HL-60/S4 (cell line): ENCODE measurements around the gene PBLD.

Experiments
- in situ Hi-C: fragments of 300-500 bp; cut with MboI; formaldehyde crosslinking; loops from 2 replicates; pipeline ENCODE4 v1.14.3; 2022; ENCODE audit warnings: low sequenced_read_pairs

PBLD gene

DNA sequence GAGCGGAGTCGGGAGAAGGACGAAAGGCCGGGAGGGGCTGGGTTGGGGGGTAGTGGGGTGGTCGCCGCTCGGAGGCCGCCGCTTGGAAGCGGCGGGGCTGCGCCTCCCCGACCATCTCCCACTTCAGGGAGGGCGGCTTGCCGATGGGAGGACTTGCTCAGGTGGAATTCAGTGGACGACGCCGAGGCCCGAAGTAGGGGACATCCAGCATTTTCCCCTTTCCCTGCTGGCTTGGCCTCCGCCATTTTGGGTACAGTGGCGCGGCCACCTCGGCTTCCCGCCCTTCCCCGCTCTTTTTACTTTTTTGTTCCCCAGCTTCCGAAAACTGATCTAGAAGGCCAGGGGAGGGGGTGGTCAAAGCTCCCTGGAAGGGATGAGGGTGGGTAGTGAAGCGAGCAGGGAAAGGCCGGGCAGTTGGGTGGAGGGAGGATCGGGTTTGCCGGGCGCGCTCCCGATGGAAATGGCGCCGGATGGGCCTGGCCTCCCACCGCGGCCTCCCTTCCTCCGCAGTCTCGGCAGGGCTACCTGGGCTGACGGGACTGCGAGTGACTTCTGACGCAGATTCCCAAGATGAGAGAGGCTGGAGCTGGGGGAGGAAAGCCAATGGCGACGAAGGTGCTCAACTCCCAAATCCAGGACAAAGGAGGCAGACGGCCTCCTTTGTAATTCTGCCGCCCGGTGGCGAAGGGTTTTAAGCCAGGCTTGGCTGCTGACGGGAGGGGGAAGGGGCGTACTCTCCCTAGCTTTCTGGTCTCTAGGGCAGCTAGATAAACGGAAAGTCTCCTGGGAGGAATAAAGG is at the start of gene PBLD:
Gene PBLD (minus strand): TSS at position 670 of the 799 bp plus-strand sequence. CDS start 26,084 bp downstream, outside the sequence.
- in situ Hi-C loops, result no loop called here

DNA sequence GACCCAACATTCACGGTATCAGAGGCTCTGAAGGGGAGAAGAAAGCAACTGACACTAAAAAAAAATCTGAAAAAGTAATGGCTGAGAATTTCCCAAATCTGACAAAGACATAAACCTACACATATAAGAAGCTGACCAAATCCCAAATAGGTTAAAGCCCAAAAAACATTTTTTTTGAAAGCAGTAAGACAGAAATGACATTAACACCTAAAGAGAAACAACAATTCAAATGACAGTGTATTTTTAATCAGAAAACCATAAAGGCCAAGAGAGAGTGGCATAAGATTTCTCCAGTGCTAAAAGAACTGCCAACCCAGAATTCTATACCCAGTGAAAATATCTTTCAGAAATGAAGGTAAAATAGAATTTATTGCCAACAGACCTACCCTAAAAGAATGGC is 38.9 kb upstream of the PBLD start:
- in situ Hi-C loops, result no loop called here

DNA sequence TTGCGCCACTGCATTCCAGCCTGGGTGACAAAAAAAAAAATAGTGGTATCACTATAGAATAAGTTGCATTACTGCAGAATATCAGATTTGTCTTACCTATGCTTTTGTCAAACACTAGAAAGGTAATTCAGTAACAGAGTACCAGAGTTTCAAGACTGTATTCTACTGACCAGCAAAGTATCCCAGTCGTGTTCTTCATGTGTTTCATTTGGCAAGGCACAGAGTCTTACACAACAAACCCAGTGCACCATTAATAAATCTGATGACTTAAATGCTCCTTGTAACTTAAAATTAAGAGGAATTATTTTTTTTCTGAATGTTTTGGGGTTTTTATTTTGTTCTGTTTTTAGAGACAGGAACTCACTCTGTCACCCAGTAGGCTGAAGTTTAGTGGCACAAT is 34.4 kb upstream of the PBLD start:
- in situ Hi-C loops, result no loop called here

DNA sequence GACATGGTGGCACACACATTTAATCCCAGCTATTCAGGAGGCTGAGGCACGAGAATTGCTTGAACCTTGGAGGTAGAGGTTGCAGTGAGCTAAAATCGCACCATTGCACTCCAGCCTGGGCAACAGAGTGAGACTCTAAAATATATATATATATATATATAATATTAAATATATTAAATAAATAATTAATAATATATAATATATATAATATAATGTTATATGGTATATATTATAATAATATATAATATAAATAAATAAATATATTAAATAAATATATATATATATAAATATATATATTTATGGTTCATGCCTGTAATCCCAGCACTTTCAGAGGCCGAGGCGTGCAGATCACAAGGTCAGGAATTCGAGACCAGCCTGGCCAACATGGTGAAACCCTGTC is 33.9 kb upstream of the PBLD start:
- in situ Hi-C loops, result no loop called here

DNA sequence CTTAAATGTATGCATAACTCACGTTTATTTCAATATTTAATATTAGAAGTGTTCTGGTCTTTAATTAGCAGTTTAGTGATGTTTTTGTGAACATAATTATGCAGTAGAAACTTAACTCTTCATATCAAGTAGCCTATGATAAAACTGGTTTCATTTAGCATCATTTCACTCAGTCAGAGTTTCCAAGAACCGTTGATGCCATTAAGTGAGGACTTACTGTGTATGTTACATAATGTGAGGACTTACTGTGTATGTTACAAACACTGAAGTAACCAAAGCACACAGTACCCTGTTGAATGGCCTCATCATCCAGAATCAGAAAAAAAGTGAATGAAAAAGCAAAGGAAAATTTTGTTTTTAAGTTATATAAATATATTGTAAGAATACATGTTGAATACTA is 32.9 kb upstream of the PBLD start:
- in situ Hi-C loops, result no loop called here

DNA sequence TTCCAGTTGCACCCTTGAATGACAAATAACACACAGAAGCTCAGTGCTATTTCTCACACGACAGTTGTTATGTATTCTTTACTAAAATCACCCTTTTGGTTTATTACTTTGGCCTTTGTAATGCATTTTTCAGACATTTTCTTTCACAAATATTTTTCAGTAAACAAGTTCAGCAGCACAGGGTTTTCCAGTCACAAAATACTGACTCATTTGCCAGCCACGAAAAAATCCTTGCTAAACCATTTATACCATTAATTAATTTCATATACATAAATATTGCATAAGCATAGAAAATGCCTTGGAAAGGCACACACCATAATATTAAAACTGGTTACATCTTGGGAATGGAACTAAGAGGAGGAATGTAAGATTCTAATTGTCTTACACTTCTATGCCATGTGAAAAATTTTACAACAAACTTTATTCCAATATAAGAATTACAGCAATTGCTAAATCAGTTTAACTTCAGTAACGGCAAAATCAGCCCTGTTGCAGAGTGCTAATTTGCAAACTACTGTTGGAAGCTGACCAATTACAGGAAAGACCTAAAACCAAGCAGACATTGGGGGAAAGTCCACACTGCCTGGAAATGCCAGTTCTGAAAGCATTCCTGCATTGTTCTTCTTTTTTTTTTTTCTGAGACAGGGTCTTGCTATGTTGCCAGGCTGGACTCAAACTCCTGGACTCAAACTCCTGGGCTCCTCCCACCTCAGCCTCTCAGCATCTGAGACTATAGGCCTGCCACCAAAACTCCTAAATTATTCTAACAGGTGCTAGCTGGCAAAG is 31.6 kb upstream of the PBLD start:
- in situ Hi-C loops, result no loop called here

DNA sequence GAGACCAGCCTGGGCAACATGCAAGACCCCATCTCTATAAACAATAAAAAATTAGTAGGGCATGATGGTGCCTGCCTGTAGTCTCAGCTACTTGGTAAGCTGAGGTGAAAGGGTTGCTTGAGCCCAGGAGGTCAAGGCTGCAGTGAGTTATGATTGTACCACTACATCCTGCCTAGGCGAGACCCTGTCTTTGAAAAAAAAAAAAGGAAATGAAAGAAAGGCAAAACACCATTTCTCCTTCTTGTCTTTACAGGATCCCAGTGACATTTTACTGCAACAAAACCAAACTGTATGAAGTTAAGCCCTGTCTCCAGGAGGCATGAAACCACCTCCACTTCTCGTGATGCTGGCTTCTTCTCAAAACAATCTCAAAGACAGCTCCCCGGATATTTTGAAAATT is 29.9 kb upstream of the PBLD start:
- in situ Hi-C loops, result no loop called here

DNA sequence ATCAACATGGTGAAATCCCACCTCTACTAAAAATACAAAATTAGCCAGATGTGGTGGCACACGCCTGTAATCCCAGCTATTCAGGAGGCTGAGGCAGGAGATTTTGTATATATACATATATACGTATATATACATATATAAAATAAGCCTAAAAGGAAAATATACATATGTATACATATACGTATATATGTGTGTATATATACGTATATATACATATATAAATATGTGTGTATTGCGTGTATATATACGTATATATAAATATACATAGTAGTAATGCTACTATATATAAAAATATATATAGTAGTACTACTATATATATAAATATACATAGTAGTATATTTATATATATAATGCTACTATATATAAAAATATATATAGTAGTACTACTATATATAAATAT is 26.5 kb upstream of the PBLD start:
- in situ Hi-C loops, result no loop called here

DNA sequence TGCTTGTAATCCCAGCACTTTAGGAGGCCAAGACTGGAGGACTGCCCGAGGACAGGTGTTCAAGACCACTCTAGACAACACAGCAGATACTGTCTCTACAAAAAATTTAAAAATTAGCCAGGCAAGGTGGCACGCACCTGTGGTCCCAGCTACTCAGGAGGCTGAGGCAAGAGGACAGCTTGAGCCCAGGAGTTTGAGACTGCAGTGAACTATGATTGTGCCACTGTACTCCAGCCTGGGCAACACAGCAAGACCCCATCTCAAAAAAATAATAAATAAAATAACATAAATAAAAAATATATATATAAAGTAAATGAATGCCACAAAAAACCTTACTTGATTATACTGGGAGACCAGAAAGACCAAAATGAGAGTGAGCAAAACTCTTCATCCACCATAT is 20.8 kb upstream of the PBLD start:
- in situ Hi-C loops, result no loop called here

DNA sequence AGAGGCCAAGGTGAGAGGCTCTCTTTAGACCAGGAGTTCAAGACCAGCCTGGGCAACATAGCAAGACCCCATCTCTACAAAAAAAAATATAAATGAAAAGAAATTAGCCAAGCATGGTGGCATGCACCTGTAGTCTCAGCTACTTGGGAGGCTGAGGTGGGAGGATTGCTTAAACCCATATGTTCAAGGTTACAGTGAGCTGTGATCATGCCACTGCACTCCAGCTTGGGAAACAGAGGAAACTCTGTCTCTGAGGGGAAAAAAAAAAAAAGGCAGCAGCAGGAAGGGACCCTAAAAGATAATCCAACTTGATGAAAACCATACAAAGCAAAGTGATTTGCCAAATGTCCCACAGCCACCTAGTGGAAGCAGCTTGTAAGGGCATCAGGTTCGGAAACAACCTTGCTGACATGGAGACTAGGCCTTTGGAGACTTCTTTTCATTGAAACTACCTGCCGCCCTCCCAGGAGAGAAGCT is 15.6 kb upstream of the PBLD start:
- in situ Hi-C loops, result no loop called here

DNA sequence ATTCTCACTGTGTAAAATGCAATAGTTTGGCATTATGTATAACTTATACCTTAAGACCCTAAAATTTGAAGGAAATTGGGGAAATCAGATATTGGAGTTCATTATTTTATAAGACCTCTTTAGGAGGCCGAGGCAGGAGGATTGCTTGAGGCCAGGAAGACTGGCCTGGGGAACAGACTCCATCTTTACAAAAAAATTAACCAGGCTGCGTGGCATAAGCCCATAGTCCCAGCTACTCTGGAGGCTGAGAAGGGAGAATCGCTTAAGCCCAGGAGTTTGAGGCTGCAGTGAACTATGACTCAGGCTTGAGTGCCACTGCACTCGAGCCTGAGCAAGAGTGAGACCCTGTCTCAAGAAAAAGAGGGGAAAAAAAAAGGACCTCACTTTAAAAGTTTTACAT is 14.0 kb upstream of the PBLD start:
- in situ Hi-C loops, result no loop called here

DNA sequence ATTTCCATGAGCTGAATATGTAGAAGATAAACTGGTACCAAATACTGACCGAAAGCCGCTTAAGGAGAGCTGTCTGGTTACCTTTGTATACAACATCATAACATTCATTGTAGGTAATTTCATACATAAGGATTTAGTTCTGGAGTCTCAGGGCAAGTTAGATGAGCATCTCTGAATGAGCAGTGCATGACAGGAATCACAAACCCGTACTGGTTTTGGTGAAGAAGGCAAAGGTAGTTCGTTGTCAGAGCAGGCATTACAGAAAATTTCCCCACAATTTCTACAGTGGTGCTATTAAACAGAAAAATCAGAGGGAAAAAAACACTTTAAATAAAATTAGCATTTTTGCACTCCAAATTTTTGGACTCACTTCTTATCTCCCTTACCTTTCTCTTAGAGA is 12.9 kb upstream of the PBLD start:
- in situ Hi-C loops, result no loop called here

DNA sequence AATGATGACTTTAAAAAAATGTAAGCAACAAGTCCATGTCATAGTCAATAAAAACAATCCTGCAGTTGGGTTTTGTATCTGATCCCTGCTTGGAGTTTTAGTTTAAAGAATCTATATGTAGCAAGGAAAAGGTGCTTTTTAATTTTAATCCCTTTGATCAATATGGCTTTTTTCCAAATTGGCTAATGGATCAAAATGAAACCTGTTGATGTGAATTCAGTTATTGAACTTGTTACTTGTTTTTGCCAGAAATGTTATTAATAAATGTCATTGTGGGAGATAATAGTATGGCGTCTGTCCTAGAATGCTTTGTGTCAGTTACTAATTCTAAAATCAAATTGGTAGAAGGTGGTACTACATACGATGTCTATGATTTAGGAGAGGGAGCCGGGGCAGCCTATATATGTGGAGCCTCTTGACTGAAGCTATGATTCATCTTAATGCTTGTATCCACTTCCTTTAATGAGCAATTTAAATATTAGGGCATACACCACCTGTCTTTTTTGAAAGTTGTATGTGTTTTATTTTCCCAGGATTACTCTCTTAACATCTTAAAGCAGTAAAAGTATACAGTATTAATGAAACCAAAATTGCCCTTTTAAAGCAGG is 10.3 kb upstream of the PBLD start:
- in situ Hi-C loops, result no loop called here

DNA sequence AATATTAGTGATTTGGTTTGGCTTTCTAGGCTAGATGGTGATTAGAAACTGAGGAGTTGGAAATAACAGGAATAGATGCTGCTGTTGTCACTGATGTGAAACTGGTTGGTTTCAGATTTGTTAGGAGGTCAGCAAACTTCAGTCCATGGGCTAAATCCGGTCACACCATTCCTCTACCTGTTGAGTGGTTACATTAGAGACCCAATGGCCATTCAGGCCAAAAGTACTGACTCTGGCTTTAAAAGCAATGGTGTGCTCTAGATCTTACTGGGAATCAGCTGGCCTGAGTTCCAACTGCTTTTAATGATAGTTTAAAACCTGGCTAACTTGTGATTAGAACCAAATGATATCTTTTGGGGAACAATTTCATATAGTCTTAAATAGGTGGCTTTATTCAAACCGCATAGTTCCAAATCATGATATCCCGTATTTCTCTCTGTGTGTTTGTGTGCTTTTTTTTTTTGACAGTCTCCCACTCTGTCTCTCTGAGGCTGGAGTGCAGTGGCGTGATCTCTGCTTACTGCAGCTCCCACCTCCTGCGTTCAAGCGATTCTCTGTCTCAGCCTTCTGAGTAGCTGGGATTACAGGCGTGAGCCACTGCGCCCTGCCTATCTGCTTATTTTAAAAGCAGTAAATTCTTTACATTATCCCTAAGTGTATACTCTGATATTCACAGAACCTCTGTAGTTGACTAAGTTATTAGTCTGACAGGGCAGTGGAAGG is 7.8 kb upstream of the PBLD start:
- in situ Hi-C loops, result no loop called here

DNA sequence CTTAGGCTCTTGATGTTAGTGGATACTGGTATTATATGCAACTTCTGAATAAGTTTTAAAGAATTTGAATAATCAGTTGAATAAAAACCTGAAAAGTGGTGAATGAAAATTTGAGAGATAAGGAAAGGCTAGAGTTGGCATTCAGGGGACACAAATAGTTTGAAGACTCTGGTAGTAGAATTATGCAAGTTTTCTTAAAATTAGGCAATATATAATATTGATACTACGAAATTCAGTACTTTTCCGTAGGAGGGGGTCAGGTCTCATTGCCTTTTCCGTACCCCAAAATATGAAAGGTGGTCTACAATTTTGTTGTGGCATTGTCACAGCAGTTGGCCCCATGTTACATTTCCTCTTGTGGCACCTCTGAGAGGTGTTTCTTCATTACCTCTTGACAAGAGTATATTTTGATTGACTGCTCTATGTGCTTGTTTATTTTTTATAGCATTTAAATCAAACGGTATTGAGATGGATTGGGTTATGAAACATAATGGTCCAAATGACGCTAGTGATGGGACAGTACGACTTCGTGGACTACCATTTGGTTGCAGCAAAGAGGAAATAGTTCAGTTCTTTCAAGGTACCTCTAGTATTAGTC is 4.1 kb upstream of the PBLD start:
- in situ Hi-C loops, result no loop called here

DNA sequence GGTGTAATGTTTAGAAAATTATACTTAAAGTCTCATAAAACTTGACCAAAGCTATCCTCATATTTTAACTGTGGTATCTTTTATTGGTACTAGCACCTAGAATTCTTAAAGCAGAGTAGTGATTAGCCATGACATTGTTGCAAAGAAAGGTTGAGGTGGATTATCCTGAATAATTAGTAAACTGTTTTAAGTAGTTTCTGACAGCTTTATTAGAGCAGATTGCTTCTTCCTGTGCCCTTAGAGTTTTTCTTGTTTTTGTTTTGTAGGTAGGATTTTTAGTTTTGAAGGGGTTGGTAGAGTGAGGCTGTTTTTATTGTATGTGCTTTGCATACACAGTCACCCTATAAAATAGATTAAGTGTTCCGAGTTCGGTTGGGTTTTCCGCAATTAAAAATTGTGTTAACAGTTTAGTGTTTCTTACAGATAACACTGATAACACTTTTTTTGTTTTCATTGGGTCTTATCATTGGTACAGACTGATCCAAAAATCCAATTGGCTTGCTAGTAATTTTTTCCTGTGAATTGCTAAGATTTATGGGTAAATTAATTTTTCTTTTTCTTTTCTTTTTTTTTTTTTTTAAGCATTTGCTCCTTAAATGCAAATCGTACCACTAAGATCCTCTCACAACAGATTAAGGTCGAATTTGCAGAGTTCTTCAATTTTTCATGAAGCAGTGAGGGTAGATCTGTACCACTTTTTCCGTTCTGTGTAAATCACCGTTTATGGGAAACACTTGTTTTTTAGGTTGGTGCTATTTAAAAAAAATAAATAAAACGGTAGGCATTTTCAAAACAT is 2.1 kb upstream of the PBLD start:
- in situ Hi-C loops, result no loop called here

DNA sequence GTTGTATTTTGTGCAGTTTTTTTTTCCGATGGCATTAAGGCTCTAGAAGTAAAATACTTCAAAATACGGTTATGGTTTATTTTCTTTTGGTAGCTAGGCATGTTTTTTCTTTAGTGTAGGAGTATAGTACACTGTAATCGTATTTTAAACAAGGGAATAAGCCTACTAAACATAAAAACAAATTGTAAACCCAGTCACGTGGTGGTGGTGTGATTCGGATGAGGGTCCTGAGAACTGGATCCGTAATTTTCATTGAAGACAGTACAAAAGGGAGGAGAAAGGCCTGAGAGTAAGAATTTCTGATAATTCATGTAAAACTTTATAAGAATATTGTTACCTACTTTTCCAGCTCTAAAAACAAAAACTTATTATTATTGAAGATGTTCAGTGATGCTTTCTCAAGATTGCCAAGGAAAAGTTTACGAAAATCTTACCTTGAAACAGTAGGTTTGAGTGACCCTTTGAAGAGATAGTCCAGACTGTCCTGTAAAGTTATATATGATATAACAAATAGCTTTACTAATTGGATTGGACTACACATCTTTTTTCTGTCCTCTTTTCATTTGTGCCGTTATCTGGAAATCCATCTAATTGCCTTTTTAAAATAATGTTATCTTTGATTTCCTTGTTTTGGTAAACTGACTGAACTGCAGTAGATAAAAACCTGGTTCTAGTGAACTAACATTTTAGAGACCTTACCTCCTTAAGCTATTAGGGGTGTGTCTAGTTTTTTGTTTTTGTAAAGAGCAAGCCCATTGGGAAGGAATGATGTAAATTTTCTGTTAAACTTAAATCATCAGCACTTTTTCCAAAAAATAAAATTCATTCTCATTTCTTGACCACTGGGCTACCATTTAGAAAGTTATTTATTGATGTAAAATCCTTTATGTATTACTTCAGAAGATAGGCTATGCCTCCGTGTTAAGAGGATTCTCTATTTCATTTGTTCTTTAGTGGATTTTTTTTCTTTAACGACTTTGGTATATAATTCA is 1.0 kb upstream of the PBLD start:
- in situ Hi-C loops, result no loop called here

DNA sequence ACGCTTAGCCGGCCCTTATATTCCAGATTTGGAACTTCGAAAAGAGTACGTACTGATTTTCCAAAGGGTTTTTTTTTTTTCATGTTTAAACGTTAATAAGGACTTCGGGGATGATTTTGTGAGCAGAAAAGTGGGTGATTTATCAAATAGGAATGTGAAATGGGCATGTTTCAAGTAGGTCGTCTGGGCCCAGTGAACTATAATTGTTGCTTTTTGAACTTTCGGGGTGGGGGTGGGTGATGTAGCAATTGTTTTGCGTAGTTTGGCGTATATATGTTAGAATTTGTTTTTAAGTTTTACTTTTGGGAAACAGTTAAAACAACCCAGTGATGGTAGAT is 299 bp upstream of the PBLD start:
- in situ Hi-C loops, result no loop called here
